HEK293T (cell line): ENCODE results near the gene ZNF324.

Experiments used
- BHLHE40 ChIP-seq: fragments of 450-650 bp; IDR thresholded peaks from 2 replicates; pipeline ENCODE4 v1.6.1; 2016; ENCODE audit warnings: mild to moderate bottlenecking, moderate library complexity, borderline replicate concordance
- FOXA1 ChIP-seq: fragments of 450-650 bp; IDR thresholded peaks from 2 replicates; pipeline ENCODE4 v1.6.1; 2016; ENCODE audit warnings: mild to moderate bottlenecking
- L3MBTL2 ChIP-seq: fragments of 450-650 bp; conservative IDR thresholded peaks from 2 replicates; pipeline ENCODE4 v1.6.1; 2016; ENCODE audit warnings: mild to moderate bottlenecking
- SUZ12 ChIP-seq: fragments of 450-650 bp; IDR thresholded peaks from 2 replicates; pipeline ENCODE4 v1.6.1; 2016; ENCODE audit warnings: mild to moderate bottlenecking

GRCh38 chr19:58500242-58500641, 33.4 kb downstream of the ZNF324 start:
- TF ChIP-seq BHLHE40 (no peak), SUZ12 (no peak), FOXA1 (no peak), L3MBTL2 (no peak)
